Fibroblast of skin of scalp (primary cell): Measurements from ENCODE around the gene ZFHX3.

ENCODE experiments used
- DNase-seq: peaks from one replicate; pipeline ENCODE4 v3.0.0-alpha.2; 2013

Gene ZFHX3

DNA sequence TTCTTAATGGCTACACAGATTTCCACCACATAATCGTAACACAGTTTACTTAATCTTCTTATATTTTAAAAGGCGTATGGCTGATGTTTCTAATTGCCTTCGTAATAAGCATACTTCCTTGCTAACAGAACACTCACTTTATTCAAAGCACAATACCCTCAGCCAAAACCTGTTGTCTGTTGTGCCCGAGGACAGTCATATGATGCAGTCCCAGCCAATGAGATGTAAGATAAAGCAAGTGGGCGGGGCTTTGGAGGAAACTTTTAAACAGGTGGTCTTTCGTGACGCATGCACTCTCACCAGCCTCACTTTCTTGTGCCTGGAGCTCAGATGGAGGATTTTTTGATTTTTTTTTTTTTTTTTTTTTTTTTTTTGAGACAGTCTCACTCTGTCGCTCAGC lies 174.1 kb downstream of the ZFHX3 start:
- no peak for DNase-seq

DNA sequence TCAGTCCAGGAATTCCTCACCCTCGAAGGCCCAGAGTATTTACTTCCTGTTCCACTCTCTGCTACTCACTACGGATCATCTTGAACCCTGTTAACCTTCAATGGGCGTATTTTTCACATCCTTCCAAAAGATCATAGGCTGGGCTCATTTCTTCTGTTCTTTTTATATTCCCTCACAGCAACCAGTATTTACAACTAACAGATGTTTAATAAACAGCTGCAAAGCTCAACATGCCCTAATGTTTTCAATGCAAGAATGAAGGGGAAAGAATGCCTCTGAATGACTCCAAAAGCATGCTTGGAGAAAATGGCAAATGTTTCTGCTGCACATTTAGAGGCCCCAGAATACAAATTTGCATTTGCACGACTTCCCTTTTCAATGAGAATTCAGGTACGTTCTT lies 174.9 kb downstream of the ZFHX3 start:
- no peak for DNase-seq

GRCh38 chr16:72865835-72866234 lies 182.1 kb downstream of the ZFHX3 start:
- no peak for DNase-seq

GRCh38 chr16:72865258-72865657 lies 182.7 kb downstream of the ZFHX3 start:
- no peak for DNase-seq

- no peak for DNase-seq
Observed at GRCh38 chr16:72864130-72864833, 183.6 kb downstream of the ZFHX3 start.

DNA sequence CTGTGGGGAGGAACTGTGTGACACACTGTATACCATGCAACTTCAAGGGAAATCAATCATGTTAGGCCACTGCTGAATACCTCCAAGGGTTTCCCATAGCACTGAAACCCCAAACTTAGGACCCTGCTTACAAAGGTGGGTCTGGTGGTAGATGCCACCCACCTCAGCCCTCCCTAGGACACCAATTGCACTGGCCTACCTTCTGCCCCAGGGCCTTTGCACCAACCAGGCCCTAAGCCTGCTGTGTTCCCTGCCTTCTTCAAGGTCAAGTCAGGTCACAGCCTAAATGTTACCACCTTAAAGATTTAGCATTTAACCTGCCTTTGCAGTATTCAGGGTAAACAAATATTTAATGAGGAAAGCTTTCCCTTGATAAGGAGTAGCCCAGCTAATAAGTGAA lies 185.8 kb downstream of the ZFHX3 start:
- DNase-seq, result no peak

DNA sequence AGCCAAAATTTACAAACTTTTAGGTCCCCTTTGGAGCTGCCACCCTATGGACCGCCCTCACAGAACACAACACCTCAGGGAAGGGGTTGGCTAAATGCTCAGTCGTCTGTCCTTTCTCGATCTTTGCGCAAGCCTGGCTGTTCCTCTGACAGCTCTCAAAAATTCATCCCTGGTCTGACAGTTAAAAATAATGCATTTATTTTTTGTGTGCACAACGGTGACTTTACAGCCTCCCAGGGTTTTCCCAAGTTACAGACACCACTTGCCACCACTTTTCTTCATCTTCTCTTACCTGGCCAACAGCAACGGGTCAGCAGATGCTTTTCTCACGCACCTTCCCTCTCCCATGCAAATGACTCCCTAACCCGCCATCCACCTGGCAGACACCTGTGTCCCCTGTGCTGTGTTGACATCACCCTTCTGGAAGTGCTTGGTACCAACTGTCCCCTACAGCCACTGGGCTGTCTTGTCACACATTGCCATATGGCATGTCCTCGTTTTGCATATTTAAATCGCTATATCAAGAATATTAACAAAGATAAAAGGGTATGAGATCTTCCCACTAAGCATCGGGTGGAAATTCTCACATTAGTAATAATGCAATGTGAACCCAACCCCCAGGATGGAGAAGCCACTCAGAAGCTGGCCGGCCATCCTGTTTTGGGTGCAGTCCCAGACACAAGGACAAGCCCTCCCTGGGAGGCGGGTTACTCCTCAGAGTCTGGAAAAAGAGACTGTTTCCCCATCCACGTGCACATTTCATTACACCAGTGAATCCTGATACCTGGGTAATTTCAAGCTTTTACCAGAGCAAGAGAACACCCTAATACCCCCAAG lies 187.0 kb downstream of the ZFHX3 start:
- no peak for DNase-seq

- DNase-seq, result no peak
Observed at GRCh38 chr16:72859581-72859980, 188.3 kb downstream of the ZFHX3 start.

DNA sequence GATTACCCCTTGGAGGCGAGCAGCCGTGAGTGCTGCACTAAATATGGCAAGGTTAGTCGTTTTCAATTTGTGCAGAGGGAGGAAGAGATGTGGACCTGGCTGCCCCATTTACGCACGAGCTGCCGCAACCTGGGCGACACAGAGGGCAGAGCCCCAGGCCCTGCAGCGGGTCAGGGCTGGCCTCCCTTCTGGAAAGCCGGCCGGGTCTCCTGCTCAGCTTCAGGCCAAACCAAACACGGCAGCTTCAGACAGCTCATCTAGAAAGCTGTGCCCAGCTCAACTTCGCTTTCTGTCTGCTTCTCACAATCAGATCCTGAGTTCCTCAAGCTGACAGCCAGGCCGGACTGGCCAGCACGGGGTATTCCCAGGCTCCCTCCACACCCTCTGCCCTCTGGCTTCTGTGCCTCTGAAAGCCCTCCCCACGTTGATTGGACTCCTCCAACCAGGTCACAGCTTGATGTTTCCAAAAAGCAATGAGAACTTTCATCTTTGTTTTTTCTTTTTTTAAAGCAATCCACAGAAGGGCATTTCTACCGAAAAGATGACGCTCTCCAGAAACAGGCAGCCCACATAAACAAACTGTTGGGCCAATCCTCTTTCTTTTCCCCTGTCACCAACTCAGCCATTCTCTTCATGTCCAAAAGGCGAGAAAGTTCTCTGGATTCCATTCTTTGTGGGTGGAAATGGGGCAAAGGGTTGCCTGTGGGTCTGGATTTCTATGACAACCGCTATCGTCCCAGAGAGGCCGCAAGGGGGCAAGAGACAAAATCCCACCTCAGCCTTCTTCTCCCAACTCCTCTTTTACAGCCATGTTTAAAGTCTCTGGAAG lies 189.0 kb downstream of the ZFHX3 start:
- peak; percentile 28 for DNase-seq

DNA sequence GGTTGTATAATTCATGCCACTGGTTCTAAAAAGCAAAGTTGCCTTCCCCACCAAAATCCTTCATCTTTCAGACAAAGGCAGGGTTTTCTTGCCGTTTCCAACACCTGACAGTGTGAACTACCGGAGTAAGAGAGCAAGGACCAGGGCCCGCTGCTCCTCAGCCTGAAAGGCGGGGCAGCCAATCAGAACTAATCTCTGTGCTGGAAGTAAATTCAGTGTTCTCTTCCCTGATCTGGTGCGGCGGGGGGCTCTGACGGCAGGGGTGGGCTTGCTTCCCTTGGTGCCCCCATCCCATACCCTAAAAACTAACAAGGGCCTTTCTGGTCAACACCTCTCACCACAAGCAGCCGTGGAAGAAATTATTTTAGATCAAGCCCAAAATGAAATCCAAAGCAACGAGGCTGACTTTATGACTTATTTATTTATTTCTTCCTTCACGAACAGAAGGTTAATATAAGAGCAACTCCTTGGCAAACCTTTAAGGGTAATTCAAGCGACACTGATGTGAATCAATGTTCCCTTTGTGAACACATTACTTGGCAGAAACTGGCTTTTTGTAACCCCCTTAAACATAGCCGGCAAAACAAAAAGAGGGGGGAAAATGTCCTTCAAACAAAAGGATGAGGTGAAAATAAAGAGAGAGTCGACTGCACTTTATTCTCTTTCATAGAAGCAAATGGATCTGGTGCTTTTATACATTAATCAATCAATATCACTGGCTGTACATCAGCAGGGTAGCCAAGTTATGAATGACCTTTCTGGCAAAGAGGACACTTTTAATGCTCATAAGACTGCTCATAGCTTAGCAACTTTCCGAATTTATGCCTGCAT lies 189.9 kb downstream of the ZFHX3 start:
- DNase-seq, result no peak

GRCh38 chr16:72856797-72857196 lies 191.1 kb downstream of the ZFHX3 start:
- DNase-seq, result no peak

DNA sequence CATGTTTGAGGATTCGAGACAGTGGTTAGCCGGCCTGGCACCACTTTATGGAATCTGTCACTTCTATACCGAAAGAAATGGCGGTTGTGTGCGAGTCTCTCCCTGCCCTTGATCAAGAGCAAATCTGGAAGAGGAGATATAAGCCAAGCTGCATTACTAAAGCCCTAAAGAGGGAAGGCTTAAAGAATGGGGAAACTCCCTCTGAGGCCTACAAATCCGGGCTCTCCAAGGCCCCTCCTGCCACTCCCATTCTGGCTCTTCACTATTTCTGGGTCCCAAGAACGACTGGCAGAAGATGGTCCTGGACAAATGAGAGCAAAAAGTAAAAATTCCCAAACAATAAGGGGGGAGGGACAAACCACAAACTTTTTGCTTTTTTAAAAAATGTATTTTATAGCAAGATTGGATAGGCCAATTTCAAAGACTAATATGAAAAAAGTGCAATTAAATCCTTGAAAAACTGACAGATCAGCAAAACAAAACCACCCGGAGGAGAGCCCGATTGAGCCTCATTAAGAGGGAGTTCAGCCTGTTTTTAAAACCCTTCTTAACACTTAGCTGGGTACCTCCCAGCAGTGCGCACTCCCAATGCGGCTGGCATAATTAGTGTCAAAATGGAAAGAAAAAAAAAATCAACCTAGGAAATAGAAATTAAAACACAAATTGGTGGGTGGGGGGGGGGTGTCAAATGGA lies 193.5 kb downstream of the ZFHX3 start:
- DNase-seq, result no peak

DNA sequence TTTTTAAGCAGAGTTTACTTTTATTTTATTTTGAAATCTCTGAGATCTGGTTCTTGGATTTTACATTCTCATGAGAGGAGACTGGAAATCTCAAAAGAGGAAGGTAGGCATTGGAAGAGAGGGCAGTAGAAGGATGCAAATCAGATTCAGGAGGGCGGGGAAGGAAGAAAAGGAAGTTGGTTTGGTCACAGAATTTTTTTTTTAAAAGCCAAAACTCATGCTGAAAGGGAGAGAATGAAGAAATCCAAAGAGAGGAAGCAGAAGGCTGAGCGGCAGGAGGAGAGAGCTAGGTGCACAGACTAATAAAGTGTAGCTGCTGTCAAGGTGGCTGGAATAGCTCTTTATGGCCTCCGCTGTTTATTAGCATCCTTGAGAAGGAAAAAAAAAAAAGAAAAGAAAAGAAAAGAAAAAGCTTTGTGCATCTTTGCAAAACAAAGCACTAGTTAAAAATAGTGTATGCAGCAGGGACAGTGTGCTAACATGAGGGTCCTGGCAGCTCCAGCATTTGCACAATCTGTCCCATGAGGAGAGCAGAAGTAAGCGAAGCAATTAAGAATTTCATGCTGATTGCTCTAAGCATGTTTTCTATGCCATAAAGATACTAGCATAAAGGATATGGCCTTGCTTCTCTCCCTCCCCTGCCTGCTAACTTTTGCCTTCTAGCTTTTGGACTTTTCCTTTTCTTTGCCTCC lies 194.2 kb downstream of the ZFHX3 start:
- no peak for DNase-seq

- no peak for DNase-seq
Observed at GRCh38 chr16:72852421-72852820, 195.5 kb downstream of the ZFHX3 start.

DNA sequence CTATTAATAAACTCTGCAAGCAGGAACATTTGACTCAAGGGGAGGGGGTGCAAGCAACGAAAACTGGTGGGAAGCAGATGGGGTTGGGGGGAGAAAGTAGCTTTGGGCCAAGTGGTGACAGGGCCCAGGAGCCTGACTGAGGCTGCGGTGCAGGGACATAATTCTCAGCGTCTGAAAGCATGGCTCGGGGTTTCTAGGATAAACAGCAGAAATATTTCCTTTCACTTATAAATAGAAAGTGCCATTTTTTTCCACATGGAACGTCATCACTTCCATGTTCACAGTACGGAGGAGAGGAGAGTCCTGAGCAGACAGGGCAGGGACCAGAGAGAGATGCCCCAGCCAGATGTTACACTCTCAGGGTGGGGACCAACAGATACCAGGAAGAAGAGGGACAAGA lies 197.1 kb downstream of the ZFHX3 start:
- DNase-seq, result peak; percentile 95

- peak; percentile 13 for DNase-seq
Observed at GRCh38 chr16:72850021-72850420, 197.9 kb downstream of the ZFHX3 start.

DNA sequence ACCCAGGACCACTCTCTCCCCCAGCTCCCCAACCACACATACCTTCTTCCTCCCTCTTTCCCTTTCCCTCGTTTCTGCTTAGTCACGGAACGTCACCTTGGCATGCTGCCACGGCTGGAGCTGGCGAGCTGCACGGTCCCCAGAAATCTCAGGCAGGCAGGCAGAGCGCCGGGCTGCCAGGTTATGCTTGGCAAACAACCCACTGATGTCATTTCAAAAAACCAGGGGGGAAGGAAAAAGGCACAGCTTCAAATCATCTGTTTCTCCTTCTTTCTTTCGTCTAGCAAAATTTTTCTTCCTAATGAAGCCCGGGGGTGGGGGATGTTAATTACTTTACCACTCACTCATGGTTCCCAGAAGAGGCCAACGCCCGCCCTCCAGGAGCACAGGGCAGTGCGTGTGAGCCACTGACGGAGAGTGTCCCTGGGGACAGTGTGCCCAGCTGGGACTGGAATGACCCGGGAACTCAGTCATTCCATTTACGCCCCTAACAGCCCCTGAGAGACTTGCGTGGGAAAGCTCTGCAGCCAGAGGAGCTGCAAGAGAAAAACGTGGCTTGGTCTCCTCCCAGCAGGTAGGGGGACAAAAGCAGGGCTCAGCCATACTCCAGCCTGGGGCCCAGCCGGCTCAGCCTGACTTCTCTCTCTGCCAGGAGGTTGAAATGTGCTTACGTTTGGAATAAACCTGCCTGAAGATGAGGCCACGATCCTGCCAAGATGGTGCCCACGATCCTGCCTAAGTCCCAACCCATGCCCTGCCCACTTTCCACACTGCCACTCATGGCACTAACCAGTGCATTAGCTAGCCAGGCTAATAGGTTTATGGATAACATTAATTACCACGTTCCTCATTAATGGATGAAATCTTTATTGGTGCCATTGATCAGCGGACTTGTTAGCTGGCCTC lies 198.9 kb downstream of the ZFHX3 start:
- peak; percentile 99 for DNase-seq

DNA sequence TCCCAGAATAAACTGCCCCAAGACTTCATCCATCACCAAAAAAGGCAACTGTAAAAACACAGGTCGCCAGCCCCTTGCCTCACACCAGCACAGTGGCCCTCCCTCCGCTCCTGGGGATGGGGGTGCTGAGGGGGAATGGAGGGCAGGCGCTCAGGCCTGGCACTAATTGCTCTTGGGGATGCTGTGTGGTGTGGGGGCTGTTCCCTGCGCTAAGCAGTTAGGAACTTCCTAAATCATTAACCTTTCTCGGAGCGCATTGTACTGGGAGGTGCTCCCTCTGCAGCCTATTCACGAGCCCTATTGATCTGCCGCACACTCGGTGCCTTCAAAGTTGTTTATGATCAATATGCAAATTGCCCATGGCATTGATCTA lies 199.9 kb downstream of the ZFHX3 start:
- no peak for DNase-seq

GRCh38 chr16:72847187-72848027 lies 200.5 kb downstream of the ZFHX3 start:
- peak; percentile 61 for DNase-seq
